GM19324 (cell line): ENCODE results near the gene GPR155.
"Not testable (repeated sequence)": the region's sequence is repeated elsewhere in the genome, so short reads cannot be mapped to it uniquely, and the experiment has no call there.

Source experiments
- ATAC-seq: cut with Tn5 transposase; IDR thresholded peaks from one replicate; pipeline ENCODE4 v1.9.1; 2021; ENCODE audit warnings: mild to moderate bottlenecking, moderate library complexity; ENCODE audit not compliant: unreplicated experiment, low FRiP score

Gene GPR155

DNA sequence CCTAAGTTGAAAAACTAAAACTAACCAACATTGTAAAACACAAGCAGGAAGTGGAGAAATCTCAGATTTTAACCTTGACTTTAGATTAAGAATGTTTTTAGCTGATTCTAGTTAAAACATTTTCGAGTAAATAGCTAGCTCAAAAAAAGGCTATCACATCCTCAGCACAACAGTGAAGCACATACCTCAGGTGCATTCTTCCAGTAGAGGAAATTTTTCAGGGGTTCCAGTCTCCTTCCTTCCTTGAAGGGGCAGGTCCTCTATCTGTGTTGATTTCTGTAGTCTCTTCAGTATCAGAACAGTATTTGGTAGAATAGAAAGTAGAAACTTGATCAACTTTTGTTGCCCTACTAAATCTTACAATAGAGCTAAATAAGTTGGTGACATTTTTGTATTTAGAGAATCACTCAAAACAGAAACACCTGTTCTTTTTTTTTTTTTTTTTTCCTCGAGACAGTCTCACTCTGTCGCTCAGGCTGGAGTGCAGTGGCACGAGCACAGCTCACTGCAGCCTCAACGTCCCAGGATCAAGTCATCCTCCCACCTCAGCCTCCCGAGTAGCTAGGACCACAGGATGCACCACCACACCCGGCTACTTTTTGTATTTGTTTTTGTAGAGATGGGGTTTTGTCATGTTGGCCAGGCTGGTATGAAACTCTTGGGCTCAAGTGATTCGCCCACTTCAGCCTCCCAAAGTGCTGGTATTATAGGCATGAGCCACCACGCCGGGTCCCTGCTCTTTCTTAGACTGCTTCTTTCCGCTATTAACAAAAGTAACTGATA, 6.9 kb upstream of the GPR155 start:
- no peak for ATAC-seq

DNA sequence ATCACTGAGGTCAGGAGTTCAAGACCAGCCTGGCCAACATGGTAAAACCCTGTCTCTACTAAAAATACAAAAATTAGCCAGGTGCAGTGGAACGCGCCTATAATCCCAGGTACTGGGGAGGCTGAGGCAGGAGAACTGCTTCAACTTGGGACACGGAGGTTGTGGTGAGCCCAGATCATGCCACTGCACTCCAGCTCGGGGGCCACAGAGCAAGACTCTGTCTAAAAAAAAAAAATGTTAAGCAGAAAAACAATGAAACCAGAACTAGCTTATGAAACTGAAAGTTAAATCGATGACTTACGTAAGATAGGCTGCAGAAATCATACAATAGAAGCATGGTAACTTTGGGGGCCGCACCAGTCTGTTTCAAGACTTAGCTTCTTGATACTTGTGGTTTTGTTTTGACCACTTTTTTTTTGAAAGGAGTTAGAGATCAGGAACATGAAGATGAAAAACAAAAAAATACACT, 6.2 kb upstream of the GPR155 start:
- peak; percentile 88 for ATAC-seq

GRCh38 chr2:174491947-174492346, 5.1 kb upstream of the GPR155 start:
- ATAC-seq = no peak

DNA sequence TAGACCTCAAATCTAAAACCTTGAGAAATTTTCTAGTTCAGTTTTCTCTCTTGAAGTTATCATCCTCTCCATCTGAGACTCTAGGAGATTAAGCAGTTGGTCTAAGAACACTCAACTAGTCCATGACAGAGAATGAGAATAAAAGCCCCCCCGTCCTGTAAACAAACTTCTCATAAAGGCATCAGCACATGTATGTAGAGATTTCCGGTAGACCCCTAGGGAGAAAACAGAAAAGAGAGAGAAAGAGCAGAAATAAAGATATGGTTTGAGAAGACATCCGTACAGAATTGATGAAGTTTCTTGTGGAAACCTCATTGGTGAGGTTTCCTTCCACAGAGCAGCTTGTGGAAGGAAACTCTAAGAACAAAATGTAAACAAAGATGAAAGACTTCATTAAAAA, 3.2 kb upstream of the GPR155 start:
- ATAC-seq = no peak

- not testable (repeated sequence) for ATAC-seq
Observed at GRCh38 chr2:174489520-174489919, 2.7 kb upstream of the GPR155 start.

- ATAC-seq = no peak
Observed at GRCh38 chr2:174487820-174488162, 962 bp upstream of the GPR155 start.

DNA sequence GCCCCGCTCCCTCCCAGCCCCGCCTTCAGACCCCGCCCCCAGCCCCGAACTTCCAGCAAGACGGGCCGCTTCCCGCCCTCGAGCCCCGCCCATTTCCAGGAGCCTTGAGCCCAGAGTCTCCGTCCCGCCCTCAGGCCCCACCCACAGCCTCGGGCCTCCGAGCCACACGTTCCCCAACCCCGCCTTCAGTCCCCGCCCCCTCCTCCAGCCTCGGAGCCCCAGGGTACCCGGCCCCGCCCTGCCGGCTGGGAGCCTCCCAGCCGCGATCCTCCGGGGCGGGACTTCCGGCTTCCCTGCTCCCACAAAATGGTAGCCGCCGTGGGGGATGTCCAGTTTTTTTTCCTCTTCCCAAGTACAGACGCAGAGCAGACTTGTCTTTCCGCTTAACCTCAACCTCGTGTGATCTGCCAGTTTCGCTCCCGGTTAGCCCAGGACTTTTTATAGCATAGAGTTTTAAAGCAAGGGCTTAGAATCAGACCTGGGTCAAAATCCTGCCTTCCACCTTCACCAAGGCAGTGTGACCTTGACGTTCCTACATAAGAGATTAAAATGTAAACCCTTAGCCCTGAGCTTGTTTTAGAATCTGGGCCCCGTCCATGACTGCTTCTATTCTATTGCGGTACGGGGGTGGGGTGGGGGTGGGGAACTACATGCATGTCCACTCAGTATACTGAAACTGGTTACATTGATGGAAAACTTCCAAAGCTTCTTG, 435 bp upstream of the GPR155 start:
- peak; percentile 87 for ATAC-seq

DNA sequence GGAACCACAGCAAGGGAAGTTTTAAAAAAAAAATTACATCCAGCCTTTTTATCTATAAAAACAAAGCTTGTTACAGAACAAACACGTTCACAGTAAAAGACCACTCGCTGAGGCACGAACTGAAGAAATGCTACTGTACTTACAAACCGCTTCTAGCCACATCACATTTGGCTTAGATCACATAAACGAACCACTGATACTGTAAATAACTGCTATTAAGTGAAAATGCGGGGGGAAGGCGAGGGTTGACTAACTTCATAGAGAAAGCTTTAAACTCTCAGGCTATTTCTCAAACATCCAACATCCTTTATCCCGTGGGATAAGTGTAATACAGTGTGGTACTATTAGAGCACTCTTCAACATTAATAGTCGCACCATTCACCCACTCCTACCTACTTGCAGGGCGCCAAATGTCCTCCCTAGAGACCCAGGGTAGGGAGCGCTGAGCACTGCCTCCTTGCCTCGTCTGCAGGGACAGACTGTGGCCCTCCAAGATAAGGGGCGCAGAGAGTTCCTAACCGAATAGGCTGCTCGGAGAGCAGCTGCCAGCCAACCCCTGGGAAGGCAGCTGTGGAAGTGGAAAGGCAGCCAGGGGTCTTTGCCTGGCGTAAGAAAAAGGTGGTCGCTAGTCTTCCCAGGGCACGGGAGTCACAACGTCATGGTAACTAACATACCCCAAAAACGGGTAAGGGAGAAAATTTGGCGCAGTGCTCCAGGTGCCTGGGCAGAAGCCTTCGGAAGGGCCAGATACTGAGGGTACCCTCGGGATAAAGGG, 854 bp downstream of the GPR155 start:
- ATAC-seq = peak; percentile 30

GRCh38 chr2:174485045-174485444, 1.8 kb downstream of the GPR155 start:
- not testable (repeated sequence) for ATAC-seq

DNA sequence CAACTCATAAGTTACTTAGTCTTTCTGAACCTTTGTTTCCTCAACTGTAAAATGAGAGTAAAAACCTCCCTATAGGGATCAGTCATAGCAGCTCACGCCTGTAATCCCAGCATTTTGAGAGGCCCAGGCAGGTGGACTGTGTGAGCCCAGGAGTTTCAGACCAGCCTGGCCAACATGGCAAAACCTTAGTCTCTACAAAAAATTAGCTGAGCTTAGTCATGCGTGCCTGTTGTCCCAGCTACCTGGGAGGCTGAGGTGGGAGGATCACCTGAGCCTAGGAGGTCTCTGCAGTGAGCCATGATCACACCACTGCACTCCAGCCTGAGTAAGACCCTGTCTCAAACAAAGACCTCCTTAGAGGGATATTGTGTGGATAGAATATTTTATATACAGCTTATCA, 2.3 kb downstream of the GPR155 start:
- ATAC-seq = no peak

- ATAC-seq = no peak
Observed at GRCh38 chr2:174482854-174483253, 4.0 kb downstream of the GPR155 start.

DNA sequence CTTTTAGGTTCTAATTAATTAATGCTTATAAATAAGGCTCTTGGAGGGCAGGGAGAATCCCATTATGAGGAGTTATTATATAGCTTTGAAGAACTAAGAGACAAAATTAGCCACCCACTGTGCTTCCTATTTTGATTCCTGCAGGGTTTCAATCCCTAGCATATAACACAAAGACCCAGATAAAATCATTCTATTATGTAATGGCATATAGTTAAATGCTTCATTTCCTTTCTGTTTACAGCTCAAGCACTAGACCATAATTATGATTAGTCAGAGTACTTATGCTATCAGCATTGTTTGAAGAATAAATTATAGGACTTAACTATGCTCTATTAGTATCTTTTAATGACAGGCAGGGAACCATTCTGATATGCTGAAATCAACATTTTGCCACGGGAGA, 9.1 kb downstream of the GPR155 start:
- ATAC-seq = no peak

DNA sequence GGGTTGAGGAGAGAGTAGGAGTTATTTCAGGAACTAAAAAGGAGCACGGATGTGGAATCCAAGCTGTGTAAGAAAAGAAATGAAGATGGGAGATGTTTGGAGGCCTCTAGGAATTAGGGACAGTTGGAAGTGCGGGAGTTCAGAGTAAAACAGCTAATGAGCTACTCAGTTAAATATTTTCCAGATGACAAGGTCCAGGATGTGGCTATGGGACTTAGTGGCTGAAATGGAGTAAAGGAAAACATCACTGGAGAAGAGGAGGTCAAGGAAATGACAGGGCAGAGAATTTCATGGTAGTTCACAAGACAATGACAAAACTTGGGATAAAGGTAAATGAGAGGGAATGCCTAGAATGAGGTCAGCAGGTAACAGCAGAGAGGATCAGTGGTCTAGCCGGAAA, 13.0 kb downstream of the GPR155 start:
- no peak for ATAC-seq

DNA sequence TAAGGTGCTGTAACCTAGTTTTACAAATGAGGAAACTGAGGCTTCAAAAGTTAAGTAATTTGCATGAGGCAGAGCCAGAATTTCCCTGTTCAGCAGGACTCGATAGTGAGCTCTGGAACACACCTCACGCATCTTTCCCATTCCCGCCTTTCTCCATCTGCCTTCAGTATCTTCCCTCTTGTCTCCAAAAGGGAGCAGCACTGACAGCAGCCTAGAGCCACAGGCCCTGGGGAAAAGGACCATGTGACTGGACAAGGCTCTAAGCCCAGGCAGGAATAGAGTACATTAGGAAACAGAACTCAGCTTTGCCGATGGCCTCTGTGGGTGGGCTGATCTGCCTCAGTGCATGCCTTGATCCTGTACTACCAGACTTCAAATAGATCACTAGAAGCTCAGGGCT, 21.5 kb downstream of the GPR155 start:
- no peak for ATAC-seq

GRCh38 chr2:174461221-174461620, 25.6 kb downstream of the GPR155 start:
- ATAC-seq = no peak

DNA sequence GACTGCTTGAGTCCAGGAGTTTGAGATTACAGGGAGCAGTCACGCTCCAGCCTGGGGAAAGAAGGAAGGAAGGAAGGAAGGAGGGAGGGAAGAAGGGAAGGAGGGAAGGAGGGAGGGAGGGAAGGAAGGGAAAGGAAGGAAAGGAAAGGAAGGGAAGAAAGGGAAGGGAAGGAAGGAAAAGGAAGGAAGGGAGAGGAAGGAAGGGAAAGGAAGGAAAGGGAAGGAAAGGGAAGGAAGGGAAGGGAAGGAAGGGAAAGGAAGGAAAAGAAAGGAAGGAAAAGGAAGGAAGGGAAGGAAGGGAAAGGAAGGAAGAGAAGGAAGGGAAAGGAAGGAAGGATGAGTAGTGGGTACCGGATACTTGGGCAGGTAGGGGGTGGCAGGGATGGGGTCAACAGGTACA, 32.3 kb downstream of the GPR155 start:
- ATAC-seq = no peak

GRCh38 chr2:174450021-174450816, 36.6 kb downstream of the GPR155 start:
- ATAC-seq = no peak

DNA sequence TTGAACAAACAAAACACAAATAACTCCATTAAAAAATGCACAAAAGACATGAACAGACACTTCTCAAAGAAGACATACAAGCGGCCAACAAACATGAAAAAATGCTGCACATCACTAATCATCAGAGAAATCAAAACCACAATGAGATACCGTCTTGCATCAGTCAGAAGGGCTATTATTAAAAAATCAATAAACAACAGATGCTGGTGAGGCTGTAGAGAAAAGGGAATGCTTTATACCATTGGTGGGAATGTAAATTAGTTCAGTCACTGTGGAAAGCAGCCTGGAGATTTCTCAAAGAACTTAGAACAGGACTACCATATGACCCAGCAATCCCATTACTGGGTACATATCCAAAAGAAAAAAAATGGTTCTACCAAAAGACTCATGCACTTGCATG, 37.8 kb downstream of the GPR155 start:
- ATAC-seq = no peak

DNA sequence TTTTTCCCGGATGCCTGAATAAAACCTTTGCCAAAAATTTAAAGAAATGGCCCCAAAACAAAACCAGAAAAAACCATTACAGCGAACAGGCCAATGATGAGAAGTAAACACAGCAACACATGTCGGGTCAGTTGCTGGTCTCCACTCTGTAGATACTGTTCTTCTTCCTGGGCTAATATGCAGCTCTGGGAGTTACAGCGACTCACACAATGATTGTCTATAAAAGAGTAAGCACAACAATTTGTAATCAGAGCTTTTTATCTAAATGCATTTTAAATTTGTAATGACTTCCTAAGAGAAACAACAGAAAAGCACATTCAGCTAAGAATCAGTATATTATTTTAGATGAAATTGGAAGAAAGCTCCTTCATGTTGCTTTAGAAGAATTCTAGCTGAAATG, 40.3 kb downstream of the GPR155 start:
- ATAC-seq = no peak

DNA sequence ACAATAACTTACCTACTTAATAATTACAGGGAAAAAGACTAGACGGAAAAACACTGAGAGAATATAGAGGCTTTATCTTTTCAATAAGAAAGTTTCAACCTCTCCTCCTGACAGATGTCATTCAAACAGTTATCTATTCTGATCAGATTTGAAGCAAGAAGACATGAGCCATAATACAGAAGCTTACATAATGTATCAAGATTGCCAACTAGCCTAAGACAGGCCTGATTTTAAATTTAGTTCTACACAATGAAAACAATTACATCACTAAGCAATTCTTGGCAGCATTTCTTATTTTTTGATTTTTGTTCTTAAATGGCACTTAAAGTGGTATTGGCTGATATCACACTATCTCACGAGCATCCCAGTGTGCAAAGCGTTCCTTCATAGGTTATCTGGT, 41.6 kb downstream of the GPR155 start:
- no peak for ATAC-seq

DNA sequence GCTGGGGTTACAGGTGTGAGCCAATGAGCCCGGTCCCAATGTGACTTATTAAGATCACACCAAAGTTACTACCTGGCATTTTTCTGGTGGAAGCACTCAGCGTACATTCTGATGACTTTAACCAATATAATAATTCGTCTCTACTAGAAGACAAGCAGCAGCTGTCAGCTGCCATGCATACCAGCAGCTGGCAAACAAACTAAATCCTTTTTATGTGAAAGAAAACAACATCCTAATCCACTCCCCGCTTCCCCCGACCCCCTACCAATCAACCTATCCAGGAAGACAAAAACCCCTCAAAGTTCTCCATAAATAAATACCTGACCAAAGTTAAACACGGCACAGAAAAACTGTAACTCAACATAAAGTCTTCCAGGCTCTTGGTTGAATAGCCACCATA, 42.1 kb downstream of the GPR155 start:
- no peak for ATAC-seq
